Heart right ventricle (tissue), 16 donors: ENCODE measurements around the gene LHFPL3. TPM values are rescaled to one million over a fixed set of nuclear protein-coding genes. Genes with fewer than 3 reads are reported as not detected.

ENCODE experiments used
- ATAC-seq, 8 donors: fragments of 200-7000 bp; cut with Tn5 transposase; one replicate each; pipeline ENCODE4 v1.9.1; 2020; ENCODE audit warnings: mild to moderate bottlenecking in 8 of 8, moderate library complexity in 8 of 8, moderate number of reproducible peaks in 1 of 8
- DNase-seq, 2 donors: peaks; one replicate each; pipeline ENCODE4 v3.0.0-alpha.2; 2020
- H3K27ac ChIP-seq, 10 donors: fragments of 200-600 bp; sonication (generic) in 2 of 10; one replicate each; pipeline versions ENCODE4 v1.5.0 to v1.8.0; 2020 to 2022; ENCODE audit warnings: mild to moderate bottlenecking in 3 of 10
- H3K27me3 ChIP-seq, 7 donors: fragments of 200-600 bp; one replicate each; pipeline ENCODE4 v1.8.0; 2021 to 2022; ENCODE audit warnings: mild to moderate bottlenecking in 2 of 7
- H3K36me3 ChIP-seq, 9 donors: fragments of 200-600 bp; sonication (generic) in 1 of 9; one replicate each; pipeline versions ENCODE4 v1.5.0 to v1.8.0; 2020 to 2022; ENCODE audit warnings: mild to moderate bottlenecking in 2 of 9
- H3K4me1 ChIP-seq, 9 donors: fragments of 200-600 bp; sonication (generic) in 1 of 9; one replicate each; pipeline versions ENCODE4 v1.5.0 to v1.8.0; 2020 to 2022; ENCODE audit warnings: mild to moderate bottlenecking in 4 of 9
- H3K4me3 ChIP-seq, 10 donors: fragments of 200-600 bp; sonication (generic) in 2 of 10; one replicate each; pipeline versions ENCODE4 v1.5.0 to v1.8.0; 2020 to 2022; ENCODE audit warnings: mild to moderate bottlenecking in 7 of 10, moderate library complexity in 2 of 10
- H3K9me3 ChIP-seq, 11 donors: fragments of 200-600 bp in 10 of 11; sonication (generic) in 2 of 11; one replicate each; pipeline versions ENCODE4 v1.5.0 to v1.8.0; 2013 to 2022; ENCODE audit warnings: mild to moderate bottlenecking in 2 of 11, control low read depth in 1 of 11, moderate library complexity in 1 of 11
- CTCF ChIP-seq, 9 donors: fragments of 200-600 bp; sonication (generic) in 2 of 9; IDR thresholded peaks; one replicate each; pipeline versions ENCODE4 v1.5.0 to v1.8.0; 2021 to 2022; ENCODE audit warnings: antibody characterized with exemption in 9 of 9, mild to moderate bottlenecking in 5 of 9, moderate library complexity in 1 of 9
- WGBS, 2 donors: extraction: QIAGEN DNeasy Blood & Tissue Kit; methylation state at CpG; one replicate each; pipeline ENCODE4 v1.1.7; 2013; ENCODE audit warnings: inconsistent platforms in 1 of 2; 5-methylcytosine and 5-hydroxymethylcytosine counted together
- intact Hi-C, 10 donors: fragments of 100-400 bp; cut with DNase I; formaldehyde crosslinking; loops; one replicate each; pipeline versions ENCODE4 v1.11.1 to v1.14.2; 2022
- polyA plus RNA-seq, 2 donors: library from polyadenylated mRNA; stranded (reverse); fragments of 200-250 nt; gene quantifications; one replicate each; pipeline ENCODE4 v1.2.3, GENCODE V29; 2013
- total RNA-seq, 10 donors: library from RNA; stranded (reverse); fragmentation: NEBNext Ultra II Directional in 3 of 10; extraction: Animal tissue kit (Norgen Biotek cat#: 25700) in 3 of 10; gene quantifications; one replicate each; pipeline versions ENCODE4 v1.2.1 to v1.2.4, GENCODE V29; 2021 to 2023
- donor health status: Arrhythmogenic right ventricular cardiomyopathy.
- donor health status: ischemic (EF 13 %, LVEDD 7.1; RV severe dilation, severe dysfunction).
- donor health status: healthy with polysubstance abuse.
- donor health status: DM: no; HTN: yes; CAD: no.
- donor health status: DM: no; HTN: no; CAD: no.
- donor health status: ischemic (EF 25% LVEDD 6.9; RV normal size, moderate dysfunction).
- donor health status: ischemic (EF 25% LVEDD 5.7; RV mildly dilated, moderate dysfunction).
- donor health status: healthy.
- donor health status: DM: yes; HTN: yes; CAD: no.
- donor health status: Ischemic cardiomyopathy.
- donor health status: ischemic (EF 35%, LVEDD 5.7; RV mildly dilated, moderate dysfunction).
- donor health status: nonischemic (EF 11% LVEDD 7.7; RV severe dilation, severe dysfunction).
- donor health status: DM: yes; HTN: yes; CAD: no.
- donor health status: PGD.
- donor health status: ischemic (EF 29% LVEDD 5.4; RV normal size, mild dysfunction).
- donor health status: nonischemic (EF 23%, LVEDD 6.1; RV moderate dilation, normal function).

LHFPL3 gene
- total and polyA plus RNA-seq, 12 donors, result not detected

GRCh38 chr7:104655592-104655991, 327.2 kb downstream of the LHFPL3 start:
- WGBS, 2 donors, result 65 to 69% methylated on average over 3 of the region's 3 CpGs
- H3K4me3 ChIP-seq, result no peak overlapping the region

GRCh38 chr7:104656467-104656866, 328.1 kb downstream of the LHFPL3 start:
- WGBS, 2 donors, result 55 to 61% methylated on average over 1 of the region's 1 CpG
- intact Hi-C loops, result no loop called here

More at GRCh38 chr7:104655592-104655991, 327.2 kb downstream of the LHFPL3 start:
- no peak for DNase-seq
- Histone ChIP-seq H3K36me3 (no peaks in the 10 kb centered on the region), H3K27me3 (no peaks in the 10 kb centered on the region), H3K9me3 (no peaks in the 10 kb centered on the region), H3K27ac (no peak overlapping the region), H3K4me1 (peaks cover 0 to 5% (median 0%) of the 10 kb centered on the region in 9 donors)
- intact Hi-C loops, result no loop called here
- ATAC-seq, result no peak
- no peak for TF ChIP-seq CTCF (IDR thresholded peaks at IDR 0.05)

GRCh38 chr7:104657134-104657533, 328.7 kb downstream of the LHFPL3 start:
- WGBS, 2 donors, result 93 to 94% methylated on average over 1 of the region's 1 CpG
- H3K27ac ChIP-seq, result no peak overlapping the region
- H3K4me3 ChIP-seq, result no peak overlapping the region
- H3K27me3 ChIP-seq, result no peaks in the 10 kb centered on the region
- peaks cover 0 to 5% (median 0%) of the 10 kb centered on the region in 9 donors for H3K4me1 ChIP-seq
- H3K9me3 ChIP-seq, result no peaks in the 10 kb centered on the region
- no peak for TF ChIP-seq CTCF (IDR thresholded peaks at IDR 0.05)
- ATAC-seq (no peak), DNase-seq (no peak)
- intact Hi-C loops, result no loop called here
- H3K36me3 ChIP-seq, result no peaks in the 10 kb centered on the region

More at GRCh38 chr7:104656467-104656866, 328.1 kb downstream of the LHFPL3 start:
- Histone ChIP-seq H3K4me3 (no peak overlapping the region), H3K4me1 (peaks cover 0 to 5% (median 0%) of the 10 kb centered on the region in 9 donors), H3K27ac (no peak overlapping the region), H3K36me3 (no peaks in the 10 kb centered on the region), H3K27me3 (no peaks in the 10 kb centered on the region), H3K9me3 (no peaks in the 10 kb centered on the region)
- TF ChIP-seq CTCF (IDR thresholded peaks at IDR 0.05), result no peak
- DNase-seq, result no peak
- ATAC-seq, result no peak

GRCh38 chr7:104661575-104661974, 333.2 kb downstream of the LHFPL3 start:
- no peak for TF ChIP-seq CTCF (IDR thresholded peaks at IDR 0.05)
- Histone ChIP-seq H3K4me3 (no peak overlapping the region), H3K36me3 (no peaks in the 10 kb centered on the region), H3K27me3 (no peaks in the 10 kb centered on the region), H3K4me1 (no peaks in the 10 kb centered on the region), H3K9me3 (no peaks in the 10 kb centered on the region), H3K27ac (no peak overlapping the region)
- intact Hi-C loops, result no loop called here
- 58 to 67% methylated on average over 5 of the region's 5 CpGs for WGBS, 2 donors
- no peak for DNase-seq
- no peak for ATAC-seq
